Fibroblast of skin of right biceps (primary cell): Measurements from ENCODE around the gene PCSK6.
"Not testable (repeated sequence)": the region's sequence is repeated elsewhere in the genome, so short reads cannot be mapped to it uniquely, and the experiment has no call there.

ENCODE experiments used
- DNase-seq: peaks from one replicate; pipeline ENCODE4 v3.0.0-alpha.2; 2013

The PCSK6 gene

DNA sequence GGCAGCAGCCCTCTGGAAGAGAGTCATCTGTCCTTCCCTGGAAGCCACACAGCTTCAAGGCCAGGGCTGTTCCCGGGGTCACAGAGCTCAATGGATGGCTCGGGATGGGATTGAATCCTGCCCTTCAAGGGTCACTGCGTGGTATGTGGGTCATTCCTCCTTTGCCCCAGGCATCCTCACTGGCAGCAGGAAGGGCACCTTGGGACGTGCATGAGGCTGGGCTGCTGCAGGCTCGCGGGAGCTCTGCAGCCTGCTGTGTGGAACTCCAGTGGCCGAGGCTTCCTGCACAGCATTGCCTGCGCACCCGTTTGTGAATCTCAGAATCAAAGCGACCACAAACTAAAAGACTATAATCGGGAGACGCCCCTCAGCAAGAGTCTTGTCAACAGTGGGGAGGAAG, 60.7 kb downstream of the PCSK6 start:
- DNase-seq, result no peak

DNA sequence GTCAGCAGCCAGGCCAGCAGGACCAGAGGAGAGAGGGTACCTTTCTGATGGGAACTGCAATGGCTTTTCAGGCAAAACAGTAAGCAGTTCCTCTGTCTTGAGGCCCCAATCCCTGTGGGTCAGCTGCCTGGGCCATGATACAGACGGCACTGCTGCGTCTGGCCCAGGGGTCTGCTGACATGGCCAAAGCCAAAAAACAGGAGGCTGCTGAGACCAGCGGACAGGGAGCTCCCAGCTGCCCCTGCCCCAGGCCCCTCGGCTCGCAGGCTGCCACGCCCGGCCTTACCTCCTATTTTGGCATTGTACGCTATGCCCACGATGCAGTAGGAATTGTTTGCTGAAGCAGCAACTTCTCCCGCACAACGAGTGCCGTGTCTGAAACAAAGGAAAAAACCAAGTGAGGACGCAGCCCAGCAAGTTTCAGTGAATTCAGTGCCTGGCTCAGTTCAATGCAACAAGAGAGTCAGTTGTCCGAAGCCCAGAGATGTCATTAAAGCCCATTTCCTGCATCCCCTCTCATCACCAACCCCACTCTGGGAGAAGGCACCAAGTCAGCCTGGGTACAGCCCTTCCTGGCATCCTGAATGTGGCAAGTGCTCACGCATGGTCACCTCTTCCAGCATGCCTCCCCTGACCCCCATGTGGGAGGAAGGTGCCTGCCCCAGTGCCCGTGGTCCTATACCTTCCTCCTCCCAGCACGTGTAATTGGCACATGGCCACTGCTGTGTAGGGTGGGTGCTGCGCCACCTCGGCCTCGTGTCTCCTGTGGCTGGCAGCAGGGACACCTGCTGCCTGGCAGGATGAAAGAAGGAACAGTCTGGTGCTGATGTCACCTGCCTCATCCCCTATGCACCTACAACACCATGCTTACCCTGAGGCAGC, 61.7 kb downstream of the PCSK6 start:
- no peak for DNase-seq

DNA sequence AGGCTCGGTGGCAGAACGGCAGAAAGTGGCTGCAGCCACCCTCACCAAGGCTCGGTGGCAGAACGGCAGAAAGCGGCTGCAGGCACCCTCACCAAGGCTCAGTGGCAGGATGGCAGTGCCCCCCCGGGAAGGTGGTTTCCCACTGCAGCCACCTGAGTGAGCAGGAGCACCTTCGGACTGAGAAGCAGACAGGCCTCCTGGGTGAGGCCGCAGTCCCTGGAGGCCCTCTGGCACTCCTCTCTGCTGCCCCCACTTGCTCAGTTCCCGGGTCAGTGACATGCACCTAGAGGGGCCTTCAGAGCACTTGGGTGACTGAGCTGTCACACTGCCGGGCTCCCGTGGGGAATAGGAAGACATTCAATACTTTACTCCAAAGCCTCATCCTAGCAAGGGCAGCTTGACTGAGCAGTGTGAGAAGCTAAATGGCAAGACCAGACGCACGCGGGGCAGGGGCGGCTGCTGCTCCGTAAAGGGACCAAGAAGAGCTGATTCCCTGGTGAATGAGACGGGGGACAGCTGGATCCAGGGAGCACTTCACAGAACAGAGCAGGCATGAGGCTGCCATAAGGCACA, 62.7 kb downstream of the PCSK6 start:
- no peak for DNase-seq

DNA sequence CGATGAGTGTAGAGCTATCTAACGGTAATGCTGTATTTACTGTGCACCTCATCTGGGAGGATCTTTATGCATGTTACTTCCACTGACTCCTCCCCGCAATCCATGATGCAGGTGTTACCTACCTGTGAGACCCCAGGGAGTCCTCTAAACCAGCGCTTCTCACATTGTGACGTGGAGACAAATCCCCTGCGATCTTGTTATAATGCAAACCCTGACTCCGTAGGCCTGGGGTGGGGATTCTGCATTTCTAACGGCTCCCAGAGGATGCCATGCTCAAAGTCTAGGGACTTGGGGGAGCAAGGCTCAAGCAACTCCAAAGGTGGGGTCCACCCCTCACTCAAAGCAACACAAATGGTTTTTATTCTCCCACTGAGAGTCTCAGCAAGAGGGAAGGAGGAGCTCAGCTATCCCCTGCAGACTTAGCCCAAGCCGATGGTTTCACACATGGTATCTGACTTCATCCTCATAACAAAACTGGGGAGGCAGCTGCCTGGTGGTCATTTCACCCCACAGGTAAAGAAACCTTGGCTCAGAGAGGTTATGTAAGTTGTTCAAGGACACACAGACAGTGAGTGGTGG, 63.6 kb downstream of the PCSK6 start:
- DNase-seq, result no peak

DNA sequence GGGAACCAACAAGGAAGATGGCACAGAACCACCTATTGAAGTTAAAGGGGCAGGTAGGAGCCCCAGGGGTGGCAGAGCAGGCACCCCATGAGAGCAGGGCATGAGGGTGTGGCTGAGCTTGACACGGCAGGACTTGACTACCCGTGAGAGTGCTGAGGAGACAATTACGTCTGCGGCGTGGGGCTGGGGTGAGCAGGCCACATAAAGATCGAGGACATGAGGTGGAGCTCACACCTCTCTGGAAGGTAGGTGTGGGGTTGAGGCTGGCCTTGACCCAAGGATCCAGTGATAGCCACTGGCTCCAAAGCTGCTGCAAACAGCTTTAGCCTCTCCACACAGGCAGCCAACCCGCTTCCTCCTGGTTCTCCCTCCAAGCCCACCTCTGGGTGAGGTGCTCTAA, 64.5 kb downstream of the PCSK6 start:
- DNase-seq, result no peak

DNA sequence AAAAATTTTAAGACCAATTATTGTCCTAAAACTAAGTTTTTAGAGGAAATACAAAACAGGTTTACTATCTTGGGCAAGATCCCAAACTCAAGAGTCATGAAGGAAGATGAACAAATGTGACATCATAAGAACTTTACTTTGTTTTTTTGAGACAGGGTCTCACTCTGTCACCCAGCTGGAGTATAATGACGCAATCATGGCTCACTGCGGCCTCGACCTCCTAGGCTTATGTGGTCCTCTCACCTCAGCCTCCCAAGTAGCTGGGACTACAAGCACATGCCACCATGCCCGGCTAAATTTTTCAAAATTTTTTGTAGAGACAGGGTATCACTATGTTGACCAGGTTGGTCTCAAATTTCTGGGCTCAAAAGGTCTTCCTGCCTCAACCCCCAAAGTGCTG, 69.3 kb downstream of the PCSK6 start:
- no peak for DNase-seq

DNA sequence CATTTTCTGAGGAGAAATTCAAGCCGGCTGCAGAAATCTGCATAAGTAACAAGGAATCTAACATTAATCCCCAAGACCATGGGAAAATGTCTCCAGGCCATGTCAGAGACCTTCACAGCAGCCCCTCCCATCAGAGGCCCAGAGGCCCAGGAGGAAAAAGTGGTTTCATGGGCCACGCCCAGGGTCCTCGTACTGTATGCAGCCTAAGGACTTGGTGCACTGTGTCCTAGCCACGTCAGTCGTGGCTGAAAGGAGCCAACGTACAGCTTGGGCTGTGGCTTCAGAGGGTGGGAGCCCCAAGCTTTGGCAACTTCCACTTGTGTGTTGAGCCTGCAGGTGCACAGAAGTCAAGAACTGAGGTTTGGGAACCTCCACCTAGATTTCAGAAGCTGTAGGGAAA, 73.0 kb downstream of the PCSK6 start:
- not testable (repeated sequence) for DNase-seq

DNA sequence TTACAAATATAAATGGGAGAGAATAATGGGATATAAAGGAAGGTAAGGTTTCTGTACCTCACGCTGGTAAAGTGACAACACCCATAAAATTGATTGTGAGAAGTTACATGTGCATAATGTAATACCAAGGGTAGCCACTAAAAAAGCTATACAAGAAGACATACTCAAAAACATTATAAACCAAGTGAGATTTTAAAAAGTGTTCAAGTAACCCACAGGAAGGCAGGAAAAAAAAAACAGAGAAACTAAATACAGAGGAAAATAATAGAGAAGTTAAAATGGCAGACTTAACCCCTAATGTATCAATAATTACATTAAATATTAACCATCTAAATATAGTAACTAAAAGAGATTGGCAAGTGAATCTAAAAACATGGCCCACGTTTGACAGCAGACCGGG, 76.3 kb downstream of the PCSK6 start:
- DNase-seq, result no peak

DNA sequence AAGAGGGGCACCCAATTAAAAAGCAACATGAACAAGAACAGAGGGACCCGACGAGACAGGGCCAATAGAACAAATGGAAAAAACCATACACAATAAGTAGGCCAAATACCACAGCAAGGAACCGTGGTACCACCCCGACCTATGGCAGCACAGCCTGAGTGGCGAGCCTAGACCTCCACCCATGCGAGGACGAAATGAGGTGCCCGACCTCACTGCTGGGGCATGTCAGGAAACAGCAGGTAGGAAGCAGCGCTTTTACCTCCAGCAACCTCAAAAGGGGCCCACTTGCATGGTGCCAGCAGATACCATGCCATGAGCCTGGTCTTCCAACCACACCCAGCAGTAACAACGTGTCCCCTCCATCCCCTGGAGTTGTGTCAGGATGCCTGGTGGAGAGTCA, 77.9 kb downstream of the PCSK6 start:
- DNase-seq, result no peak

DNA sequence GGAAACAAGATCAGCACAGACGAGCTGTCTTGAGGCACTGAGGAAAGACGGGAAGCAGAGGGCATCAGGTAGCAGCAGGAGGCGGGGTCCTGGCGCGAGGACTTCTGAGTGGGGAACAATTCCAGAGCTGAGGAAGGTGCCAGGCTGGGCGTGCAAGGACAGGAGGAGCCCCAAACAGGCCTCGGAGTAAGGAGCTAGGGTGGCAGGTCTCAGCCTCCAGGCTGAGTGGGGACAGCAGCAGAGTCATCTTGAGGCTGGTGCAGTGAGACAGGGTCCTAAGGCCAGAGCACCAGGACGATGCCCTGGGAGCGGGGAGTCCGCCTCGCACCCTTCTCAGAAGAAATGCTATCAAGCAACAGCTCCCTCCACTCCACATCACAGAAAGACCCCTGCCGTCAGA, 78.4 kb downstream of the PCSK6 start:
- no peak for DNase-seq

DNA sequence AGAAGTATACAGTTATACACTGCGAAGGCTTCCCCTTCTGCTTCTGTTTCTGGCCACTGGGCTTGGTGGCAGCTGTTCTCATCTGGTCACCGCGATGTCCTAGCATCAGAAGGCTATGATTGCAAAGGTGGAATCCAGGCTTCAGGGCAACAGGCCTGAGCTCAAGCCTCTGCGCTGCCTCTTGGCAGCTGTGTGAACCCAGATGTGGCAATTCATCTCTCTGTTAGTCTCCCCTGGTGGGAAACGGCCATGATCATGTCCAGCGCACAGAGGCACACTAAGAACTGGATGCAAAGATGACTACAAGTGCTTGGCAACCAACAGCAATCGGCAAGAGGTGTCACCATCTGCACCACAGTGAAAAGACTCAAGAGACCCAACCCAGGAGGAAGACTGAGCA, 78.9 kb downstream of the PCSK6 start:
- DNase-seq, result no peak

DNA sequence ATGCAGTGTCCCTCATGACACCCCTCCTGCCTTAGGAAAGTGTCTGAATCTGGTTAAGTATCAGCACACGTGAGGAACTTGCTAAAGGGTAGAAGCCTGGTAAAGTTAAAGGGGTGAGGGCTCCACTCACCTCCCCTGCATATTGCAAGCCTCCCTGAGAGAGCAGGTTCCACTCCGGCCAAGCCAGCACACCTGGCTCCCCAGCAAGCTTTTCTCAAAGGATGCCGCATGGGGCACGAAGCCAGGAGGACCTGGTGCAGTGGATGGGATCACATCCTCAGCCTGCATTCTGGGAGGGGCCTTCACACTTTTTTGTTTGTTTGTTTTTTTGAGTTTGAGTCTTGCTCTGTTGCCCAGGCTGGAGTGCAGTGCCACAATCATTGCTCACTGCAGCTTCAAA, 79.9 kb downstream of the PCSK6 start:
- DNase-seq, result no peak

DNA sequence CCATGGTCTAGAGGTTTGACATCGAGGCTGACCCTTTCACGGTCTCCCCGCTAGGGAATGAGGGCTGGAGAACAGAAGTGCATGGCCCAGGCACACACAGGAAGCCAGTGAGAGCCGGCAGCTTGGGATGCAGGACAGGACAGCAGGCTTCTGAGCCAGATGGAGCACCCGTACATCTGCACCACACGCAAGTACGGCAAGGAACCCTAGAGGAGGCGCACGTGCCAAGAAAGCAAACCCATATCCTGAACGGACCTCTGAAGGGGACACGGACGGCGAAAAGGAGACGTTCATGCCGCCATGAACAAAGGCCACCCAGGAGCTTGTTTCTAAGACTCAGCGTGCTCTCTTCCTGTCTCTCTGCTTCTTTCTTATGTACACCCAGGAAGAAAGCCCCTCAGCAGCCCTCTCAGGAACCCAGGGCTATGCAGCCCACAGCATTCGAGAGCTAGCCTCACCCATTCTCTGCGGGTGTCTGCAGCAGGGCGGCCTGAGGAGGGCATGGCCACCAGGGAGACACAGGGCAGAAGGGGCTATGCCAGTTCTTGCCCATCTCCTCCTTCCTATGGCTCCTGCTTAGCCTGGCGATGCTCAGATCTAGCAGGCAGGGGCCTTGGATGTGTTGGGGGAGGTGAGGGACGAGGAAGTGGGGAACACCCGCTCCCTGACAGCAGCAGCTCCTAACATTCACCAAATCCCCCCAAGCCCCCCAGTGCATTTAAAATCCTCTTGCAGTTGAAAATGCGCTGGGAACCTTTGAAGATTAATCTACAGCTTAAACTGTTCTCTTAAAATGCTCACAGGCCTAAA, 81.3 kb downstream of the PCSK6 start:
- DNase-seq, result no peak

DNA sequence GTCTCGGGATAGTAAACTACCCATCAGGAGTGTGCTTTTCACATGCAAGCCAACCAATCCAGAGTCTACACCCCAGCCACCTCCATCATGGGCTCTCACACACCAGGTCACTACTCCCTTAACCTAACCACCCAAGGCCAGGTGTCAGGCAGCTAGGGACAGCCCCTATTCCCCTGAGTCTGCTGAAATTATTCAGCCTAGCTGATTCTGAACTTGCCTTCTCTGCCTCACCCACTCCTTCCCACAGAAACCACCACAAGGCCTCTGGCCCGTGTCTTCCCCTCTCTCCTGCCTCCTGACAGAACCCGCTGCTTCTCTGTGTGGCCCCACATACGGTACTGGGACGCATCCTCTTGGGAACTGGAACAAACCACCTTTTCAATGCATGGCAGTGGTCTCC, 82.1 kb downstream of the PCSK6 start:
- no peak for DNase-seq

DNA sequence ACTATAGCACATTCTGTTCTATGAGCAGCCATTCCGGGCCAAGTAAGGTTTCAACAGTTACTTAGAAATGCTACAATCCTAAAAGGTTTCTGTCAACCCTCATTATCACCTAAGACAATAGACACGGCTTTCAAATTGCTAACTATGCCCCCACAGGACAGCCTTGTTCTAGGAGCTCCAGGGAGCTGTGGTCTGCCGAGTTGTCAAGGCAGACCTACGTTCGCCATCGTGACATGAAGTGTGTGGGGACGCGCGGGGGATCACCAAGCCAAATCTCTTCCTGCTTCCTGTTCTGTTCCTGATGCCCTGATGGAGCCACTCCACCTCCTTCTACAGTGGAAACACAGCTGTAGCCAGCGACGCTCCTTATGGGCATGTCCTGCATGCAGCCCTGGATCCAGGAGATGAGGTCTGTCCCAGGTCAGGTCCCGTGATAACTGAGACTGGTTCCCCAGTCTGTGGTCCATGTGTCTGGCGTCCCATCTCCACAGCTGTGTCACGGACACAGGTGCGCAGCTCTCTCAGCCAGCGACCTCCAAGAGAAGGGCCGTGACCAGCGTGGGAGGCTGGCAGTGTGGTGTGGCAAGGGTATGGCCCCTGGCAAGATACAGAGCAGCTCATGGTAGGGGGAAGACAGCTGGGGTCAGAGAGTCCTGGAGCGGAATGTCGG, 82.8 kb downstream of the PCSK6 start:
- DNase-seq, result no peak

DNA sequence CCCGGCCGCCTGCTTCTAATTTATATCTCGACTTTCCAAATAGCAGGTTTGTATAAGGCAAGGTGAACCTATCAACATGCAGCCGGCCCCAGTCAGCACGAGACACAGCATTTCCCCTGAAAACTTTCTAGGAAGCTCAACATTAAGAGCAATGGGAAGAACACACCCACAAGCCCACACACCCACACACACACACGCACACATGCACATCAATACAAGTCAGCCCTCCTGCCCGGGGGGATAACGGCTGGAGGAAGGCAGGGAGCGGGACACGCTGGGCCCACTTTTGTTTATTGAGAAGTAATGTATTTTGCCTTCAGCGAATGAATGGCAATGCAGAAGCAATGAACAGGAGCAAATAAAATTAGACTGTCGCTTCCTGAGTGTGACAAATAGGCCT, 83.5 kb downstream of the PCSK6 start:
- DNase-seq, result no peak

DNA sequence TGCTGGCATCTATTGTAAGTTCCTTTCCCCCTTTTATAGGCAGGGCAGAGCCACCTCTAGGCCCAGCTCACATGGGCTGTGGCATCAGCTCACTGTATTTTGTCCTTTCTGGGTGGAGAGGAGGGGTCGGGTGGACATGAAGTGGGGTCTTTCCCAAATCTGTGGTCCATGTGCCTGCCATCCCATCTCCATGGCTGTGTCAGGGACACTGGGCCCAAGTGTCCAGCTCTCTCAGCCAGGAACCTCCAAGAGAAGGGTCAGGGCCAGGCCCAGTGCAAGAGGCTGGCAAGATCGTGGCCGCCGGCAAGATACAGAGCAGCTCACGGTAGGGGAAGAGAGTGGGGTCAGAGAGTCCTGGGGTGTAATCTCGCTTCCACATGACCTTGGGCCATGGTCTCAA, 85.3 kb downstream of the PCSK6 start:
- no peak for DNase-seq

DNA sequence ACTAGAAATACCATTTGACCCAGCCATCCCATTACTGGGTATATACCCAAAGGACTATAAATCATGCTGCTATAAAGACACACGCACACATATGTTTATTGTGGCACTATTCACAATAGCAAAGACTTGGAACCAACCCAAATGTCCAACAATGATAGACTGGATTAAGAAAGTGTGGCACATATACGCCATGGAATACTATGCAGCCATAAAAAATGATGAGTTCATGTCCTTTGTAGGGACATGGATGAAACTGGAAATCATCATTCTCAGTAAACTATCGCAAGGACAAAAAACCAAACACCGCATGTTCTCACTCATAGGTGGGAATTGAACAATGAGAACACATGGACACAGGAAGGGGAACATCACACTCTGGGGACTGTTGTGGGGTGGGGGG, 86.6 kb downstream of the PCSK6 start:
- DNase-seq, result not testable (repeated sequence)

DNA sequence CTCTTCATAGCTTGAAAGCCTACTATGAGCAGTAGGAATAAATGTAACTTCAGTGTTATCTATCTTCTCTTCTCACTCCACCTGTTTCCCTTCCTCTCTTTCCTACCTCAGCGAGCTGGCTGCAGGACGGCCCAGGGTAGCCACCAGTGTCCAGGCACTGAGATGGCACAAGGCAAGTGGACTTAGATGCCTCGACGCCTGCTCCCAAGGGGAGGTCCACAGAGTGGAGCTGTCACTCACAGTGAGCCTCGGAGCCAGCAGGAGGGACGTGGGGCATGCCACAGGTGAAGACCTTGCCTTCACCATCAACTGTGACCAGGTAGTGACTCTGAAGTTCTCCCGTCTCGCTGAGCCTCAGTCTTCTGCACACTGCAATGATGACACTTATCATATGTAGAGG, 88.2 kb downstream of the PCSK6 start:
- no peak for DNase-seq

DNA sequence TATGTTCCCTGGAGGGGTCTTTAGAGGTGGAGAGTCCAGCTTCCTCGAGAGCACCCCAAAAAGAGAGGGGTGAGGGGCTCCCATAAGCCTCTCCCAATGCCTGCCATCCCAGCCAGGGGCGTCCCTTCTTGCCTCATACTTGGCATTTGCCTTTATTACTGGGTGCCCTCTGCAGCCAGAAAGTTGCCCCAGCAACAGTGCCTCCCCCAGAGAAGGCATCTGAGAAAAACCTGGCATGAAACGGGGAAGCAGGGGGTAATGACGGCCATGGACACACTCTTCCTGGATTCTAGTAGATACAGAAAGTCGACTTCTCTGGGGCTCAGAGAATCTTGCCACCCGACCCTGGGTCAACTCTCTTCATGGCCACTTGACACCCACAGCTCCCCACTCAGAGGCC, 90.1 kb downstream of the PCSK6 start:
- no peak for DNase-seq

DNA sequence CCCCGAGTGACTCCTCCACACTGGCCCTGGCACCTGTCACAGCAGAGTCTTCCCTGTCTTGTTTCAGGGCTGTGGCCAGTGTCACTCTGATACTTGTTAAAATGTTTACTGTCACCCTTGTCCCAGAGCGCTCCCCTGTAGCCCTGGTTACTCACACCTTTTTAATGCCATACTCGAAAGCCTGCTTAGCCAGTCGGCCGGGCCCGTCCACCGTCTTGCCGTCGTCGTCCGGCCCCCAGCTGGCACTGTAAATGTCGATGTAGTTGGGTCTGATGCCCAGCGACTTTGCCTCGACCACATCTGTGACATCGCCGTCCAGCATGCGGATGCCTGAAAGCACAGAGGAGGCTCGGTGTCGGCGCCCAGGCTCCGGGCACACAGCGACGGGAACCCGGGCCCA, 91.3 kb downstream of the PCSK6 start:
- no peak for DNase-seq

DNA sequence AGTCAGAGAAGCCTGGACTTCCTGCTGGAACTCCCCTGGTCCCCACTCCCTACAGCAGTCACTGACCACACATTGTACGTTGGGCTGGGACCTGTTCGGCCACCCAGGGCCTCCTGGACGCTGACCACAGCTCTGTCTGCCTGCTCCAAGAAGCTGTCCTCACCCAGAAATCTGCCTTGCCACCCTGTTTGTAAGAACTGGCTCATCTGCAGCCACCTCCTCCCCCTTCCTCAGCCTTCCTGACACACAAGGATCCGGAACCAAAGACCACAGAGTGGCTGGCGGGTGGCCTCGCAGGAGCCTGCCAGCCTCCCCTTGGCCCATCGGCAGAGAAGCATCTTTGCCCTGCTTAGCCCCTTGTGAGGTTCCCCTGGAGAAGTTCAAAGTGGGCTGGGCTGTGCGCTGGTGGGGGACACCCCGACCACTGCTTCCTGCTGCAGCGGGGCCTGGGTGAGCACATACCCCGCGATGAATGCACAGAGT, 91.9 kb downstream of the PCSK6 start:
- no peak for DNase-seq
